HG03354 (cell line): Measurements from ENCODE around the gene GLIPR1L2.
"Not testable (repeated sequence)": the region's sequence is repeated elsewhere in the genome, so short reads cannot be mapped to it uniquely, and the experiment has no call there.

Experiments used
- ATAC-seq: cut with Tn5 transposase; IDR thresholded peaks from one replicate; pipeline ENCODE4 v1.9.1; 2021; ENCODE audit warnings: mild to moderate bottlenecking; ENCODE audit not compliant: unreplicated experiment, poor library complexity, severe bottlenecking

GLIPR1L2 gene

GRCh38 chr12:75428767-75429166 is 37.9 kb downstream of the GLIPR1L2 start:
- no peak for ATAC-seq

- no peak for ATAC-seq
Measured at GRCh38 chr12:75432924-75433323, 42.0 kb downstream of the GLIPR1L2 start.

GRCh38 chr12:75437564-75437963 is 46.7 kb downstream of the GLIPR1L2 start:
- no peak for ATAC-seq

GRCh38 chr12:75438059-75438754 is 47.3 kb downstream of the GLIPR1L2 start:
- ATAC-seq, result no peak

- ATAC-seq, result no peak
Measured at GRCh38 chr12:75439048-75439447, 48.2 kb downstream of the GLIPR1L2 start.

- no peak for ATAC-seq
Measured at GRCh38 chr12:75439930-75440329, 49.0 kb downstream of the GLIPR1L2 start.

GRCh38 chr12:75441687-75442449 is 51.0 kb downstream of the GLIPR1L2 start:
- not testable (repeated sequence) for ATAC-seq

- not testable (repeated sequence) for ATAC-seq
Measured at GRCh38 chr12:75442454-75442853, 51.6 kb downstream of the GLIPR1L2 start.

GRCh38 chr12:75443709-75444108 is 52.8 kb downstream of the GLIPR1L2 start:
- ATAC-seq, result no peak

- no peak for ATAC-seq
Measured at GRCh38 chr12:75444429-75445136, 53.7 kb downstream of the GLIPR1L2 start.

- not testable (repeated sequence) for ATAC-seq
Measured at GRCh38 chr12:75445137-75445507, 54.2 kb downstream of the GLIPR1L2 start.

- ATAC-seq, result no peak
Measured at GRCh38 chr12:75446857-75447256, 56.0 kb downstream of the GLIPR1L2 start.

GRCh38 chr12:75447691-75448393 is 57.0 kb downstream of the GLIPR1L2 start:
- ATAC-seq, result no peak

GRCh38 chr12:75452675-75453330 is 61.9 kb downstream of the GLIPR1L2 start:
- no peak for ATAC-seq

- no peak for ATAC-seq
Measured at GRCh38 chr12:75455839-75456238, 65.0 kb downstream of the GLIPR1L2 start.

GRCh38 chr12:75457191-75457590 is 66.3 kb downstream of the GLIPR1L2 start:
- no peak for ATAC-seq

GRCh38 chr12:75457866-75458265 is 67.0 kb downstream of the GLIPR1L2 start:
- ATAC-seq, result not testable (repeated sequence)

GRCh38 chr12:75459755-75460154 is 68.9 kb downstream of the GLIPR1L2 start:
- ATAC-seq, result no peak

GRCh38 chr12:75460204-75460603 is 69.3 kb downstream of the GLIPR1L2 start:
- ATAC-seq, result no peak
